NCI-H2196 treated with DMSO at 0.1 percent for 48 hours (cell line): Measurements from ENCODE around the gene LRRC36.

Experiments used
- DNase-seq: peaks from one replicate; lab custom pipeline; 2025; ENCODE audit not compliant: unreplicated experiment; lab: John Stamatoyannopoulos, UW

LRRC36 gene, protein sequence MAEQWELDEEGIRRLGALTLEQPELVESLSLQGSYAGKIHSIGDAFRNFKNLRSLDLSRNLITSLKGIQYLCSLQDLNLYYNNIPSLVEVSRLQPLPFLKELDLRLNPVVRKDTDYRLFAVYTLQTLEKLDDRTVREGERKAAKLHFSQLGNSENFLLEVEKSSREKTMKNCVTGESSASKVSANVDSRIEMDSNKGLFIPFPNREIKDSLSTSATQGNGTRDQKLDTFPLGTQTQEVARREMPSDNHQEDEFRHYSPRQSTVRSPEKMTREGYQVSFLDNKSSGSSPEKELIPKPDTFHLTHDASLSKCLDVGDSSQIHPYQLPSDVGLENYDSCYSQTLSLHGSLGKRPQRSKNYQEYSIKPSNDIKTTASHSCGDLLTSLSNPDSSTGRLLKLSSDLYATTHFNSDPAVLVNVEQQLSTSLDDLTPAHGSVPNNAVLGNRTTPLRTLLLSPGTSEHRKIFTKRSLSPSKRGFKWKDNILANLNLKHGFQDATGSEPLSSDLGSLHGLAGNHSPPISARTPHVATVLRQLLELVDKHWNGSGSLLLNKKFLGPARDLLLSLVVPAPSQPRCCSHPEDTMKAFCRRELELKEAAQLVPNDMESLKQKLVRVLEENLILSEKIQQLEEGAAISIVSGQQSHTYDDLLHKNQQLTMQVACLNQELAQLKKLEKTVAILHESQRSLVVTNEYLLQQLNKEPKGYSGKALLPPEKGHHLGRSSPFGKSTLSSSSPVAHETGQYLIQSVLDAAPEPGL

DNA sequence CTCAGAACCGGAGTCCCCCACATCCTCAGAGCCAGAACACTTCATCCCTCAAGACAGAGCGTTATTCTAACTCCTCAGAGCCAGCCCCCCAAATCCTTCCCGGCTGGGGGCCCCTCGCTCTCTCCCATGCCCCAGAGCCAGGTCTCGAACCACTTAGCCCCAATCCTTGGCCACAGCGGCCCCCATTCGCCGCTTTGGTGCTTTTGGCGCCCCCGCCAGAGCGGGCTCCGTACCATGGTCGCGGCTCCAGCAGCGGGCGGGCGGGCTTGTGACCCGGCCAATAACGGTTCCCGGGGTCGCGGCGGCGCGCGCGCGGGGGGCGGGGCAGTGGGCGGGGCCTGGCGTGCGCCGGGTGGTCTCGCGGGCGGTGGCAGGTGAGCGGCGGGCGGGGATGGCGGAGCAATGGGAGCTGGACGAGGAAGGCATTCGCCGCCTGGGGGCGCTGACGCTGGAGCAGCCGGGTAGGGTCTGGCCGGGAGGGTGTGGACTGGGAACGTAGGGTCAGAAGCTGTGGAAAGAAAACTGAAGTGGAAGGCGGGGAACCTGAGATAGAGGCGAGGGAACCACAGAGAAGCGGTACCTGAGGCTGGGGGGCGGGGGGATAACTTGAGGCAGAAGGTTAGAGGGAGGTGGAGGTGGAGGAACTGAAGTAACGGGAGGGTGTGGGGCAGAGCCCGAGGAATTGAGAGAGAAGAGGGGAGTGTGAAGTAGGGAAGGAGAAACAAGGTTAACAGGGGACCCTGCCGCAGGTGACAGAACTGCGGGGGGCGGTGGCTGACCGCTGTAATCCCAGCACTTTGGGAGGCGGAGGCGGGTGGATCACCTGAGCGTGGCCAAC lies at the start of gene LRRC36, which contains the start of gene KCTD19:
LRRC36 (plus strand) TSS at position 344 of the 838 bp plus-strand sequence; CDS start at position 392, 48 bp downstream.
KCTD19 (minus strand) TSS at position 270 of the 838 bp plus-strand sequence; CDS start at position 236, 34 bp downstream.
- DNase-seq, result no peak

DNA sequence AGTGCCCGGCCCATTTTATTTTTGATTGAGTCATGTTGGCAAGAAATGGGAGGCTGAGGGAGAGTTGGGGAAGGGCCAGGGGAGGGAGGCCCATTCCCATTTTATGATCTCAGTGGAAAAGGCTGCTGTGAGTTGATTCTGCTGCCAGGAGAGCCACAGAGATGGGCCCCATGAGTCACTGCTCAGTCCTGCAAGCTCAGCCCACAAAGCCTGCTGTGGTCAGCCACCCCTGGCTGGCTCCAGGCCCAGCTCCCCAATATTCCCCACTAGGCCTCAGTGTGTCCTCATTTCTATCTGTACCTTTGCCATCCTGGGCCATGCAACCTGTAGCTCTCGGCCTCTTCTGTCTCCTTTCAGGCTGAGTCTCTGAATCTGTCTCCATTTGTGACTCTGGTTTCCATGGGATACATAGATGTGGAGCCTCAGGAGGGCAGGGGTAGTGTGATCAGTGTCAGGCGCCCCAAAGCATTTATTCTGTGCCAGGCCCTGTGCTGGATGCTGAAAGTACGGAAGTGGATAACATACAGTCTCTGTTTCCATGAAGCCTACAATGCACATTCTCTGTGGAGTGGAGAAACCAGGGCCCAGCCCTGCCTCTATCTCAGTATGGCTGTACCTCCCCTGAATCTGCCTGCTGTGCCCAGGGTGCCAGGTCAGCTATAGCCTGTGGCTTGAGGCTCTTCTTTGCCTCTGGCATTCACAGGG lies 49.2 kb upstream of the LRRC36 start:
- no peak for DNase-seq

DNA sequence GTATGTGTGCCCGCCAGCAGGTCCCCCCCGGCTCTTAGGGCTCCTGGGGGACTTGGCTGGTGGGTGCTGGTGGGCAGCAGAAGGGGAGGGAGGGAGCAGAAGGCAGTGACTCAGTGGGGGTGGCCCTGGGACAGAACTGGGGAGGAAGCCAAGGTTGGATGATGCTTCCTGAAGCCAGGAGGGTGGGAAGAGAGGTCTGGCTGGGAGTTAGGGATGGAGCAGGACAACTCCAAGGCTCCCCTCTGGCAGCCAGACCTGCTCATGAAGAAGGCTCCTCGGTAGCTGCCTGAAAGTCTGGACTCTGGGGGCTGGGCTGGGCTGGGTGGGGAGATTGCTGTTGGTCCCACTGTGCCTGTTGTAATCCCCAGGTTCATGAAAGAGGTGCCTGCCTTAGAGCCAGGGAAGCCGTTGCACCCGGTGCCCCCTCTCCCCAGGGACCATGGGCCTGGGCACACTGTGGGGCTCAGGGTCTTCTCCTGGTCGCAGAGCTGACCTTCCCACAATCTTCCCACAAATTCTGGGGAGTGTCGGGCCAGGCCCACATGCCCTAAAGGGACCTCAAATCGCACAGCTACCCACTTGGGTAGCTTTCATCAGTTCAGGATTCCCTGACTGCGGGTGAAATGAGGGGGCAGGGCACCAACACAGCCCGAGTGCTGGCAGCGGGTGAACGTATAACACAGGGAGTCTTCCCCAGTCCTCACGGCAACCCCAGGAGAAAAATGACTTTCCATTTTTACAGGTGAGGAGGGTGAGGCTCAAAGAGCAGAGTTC lies 48.4 kb upstream of the LRRC36 start:
- no peak for DNase-seq

DNA sequence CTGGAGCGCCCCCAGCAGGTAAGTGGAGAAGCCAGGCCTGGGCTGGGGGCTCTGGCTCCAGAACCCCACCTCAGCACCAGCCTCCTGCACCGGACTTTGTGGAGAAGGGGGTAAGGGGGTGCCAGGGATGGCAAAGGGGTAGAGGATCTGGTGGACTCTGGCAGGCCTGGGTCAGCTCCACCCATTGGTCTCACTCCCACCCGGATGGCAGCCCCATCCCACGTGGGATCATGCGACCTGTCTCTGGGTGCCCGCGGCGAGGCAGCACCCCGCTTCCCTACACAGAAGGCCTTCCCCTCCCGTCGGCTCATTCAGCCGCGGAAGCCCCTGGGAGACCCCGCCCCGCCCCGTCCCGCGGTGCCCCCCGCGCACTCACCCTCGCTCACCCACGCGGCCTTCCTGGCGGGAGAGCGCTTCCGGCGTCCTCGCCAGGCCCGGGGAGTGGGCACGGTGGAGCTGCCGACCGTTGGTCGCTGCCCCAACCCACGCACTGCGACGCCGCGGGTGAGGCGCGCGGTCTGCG lies 47.8 kb upstream of the LRRC36 start:
- DNase-seq, result no peak

DNA sequence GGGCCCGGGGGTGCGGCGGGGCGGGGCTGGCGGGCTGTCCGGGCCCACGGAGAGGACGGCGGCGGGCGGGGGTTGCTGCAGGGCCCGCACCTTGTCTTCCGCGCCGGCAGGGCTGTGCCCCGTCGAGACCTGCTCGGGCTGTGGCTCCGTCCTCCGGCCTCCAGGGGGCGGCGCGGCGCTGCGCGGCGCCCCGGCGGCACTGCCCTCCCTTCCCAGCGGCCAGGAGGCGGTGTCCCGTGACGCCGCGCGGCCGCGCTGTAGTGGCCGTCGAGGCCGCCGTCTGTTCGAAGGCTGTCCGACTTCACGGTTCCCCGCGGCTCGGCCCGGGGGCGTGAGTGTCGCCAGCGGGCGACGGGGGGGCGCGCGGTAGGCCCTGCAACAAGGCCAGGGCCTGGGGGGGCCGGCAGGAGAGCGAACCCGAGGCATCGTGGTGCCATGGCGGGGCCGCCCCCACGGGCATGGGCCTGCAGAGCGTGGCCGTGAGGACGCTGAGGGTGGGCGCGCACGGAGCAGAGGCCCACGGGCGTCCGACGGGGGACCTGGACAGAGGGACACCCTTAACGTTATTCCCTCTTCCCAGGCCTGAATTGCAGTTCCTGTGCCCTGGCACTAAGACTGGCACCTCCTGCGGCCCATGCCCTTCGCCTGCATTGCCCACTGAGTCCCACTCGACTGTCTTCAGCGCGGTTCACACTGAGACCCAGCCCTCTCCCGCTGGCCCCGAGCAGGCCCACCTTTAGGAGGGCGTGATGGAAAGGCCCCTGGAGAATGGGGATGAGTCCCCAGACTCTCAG lies 47.1 kb upstream of the LRRC36 start, which contains the start of gene PLEKHG4:
PLEKHG4 (plus strand) TSS at position 237 of the 794 bp plus-strand sequence; CDS start at position 750, 513 bp downstream.
- peak; percentile 23 for DNase-seq

- no peak for DNase-seq
Measured at GRCh38 chr16:67280090-67281015, 46.3 kb upstream of the LRRC36 start.

- no peak for DNase-seq
Measured at GRCh38 chr16:67281536-67282446, 44.8 kb upstream of the LRRC36 start.

DNA sequence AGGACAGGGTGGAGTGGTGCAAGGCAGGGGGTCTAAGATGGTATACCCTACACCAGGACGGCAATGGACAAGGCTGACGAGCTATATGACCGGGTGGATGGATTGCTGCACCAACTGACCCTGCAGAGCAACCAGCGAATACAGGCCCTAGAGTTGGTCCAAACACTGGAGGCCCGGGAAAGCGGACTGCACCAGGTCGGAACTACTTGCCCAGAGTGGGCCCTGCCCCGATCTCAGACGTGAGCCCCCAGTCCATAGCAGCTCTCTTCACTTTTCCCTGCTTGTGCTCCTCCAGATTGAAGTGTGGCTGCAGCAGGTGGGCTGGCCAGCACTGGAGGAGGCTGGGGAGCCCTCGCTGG lies 44.2 kb upstream of the LRRC36 start:
- DNase-seq, result no peak

GRCh38 chr16:67283039-67283825 lies 43.4 kb upstream of the LRRC36 start:
- DNase-seq, result no peak

DNA sequence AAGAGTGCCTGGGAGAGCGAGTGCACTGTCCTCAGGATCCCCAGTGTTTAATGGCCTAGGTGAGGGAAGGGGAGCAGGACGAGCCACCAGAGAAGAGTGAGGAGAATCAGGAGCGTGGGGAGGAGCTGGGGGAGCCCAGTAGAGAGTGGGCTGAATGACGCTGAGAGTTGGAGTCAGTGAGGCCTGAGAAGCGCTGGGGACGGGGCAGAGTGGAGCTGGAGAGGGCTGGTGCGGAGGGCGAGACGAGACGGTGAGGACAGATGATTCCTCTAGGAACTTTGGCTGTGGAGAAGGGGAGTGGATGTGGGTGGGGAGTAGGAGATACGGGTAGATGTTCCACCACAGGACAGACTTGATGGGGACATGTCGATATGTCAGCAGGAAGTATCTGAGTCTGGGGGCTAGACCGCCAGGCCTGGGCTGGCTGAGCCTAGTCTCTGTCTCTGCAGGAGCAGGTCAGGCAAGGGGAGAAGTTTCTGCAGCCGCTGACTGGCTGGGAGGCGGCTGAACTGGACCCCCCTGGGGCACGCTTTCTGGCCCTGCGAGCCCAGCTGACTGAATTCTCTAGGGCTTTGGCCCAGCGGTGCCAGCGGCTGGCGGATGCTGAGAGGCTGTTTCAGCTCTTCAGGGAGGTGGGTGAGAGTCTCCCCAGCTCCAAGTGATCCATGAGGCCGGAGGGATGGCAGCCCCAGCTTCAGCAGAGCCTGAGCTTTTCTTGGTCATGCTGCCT lies 42.6 kb upstream of the LRRC36 start:
- DNase-seq, result no peak

- peak; percentile 77 for DNase-seq
Measured at GRCh38 chr16:67284699-67285646, 41.6 kb upstream of the LRRC36 start.

GRCh38 chr16:67286441-67287235 lies 40.0 kb upstream of the LRRC36 start:
- no peak for DNase-seq

- no peak for DNase-seq
Measured at GRCh38 chr16:67287960-67288359, 38.7 kb upstream of the LRRC36 start.
